SK-N-MC (cell line): Measurements from ENCODE around the gene NEK6.

Experiments
- EZH2 ChIP-seq: fragments of 200-600 bp; sonication (generic); IDR thresholded peaks from one replicate; pipeline ENCODE4 v1.6.1; 2017; ENCODE audit warnings: antibody characterized with exemption
- POLR2AphosphoS5 ChIP-seq: IDR thresholded peaks from 2 replicates; pipeline ENCODE4 v1.6.1; 2012; ENCODE audit warnings: mild to moderate bottlenecking, low read depth, low read length, borderline replicate concordance

- TF ChIP-seq POLR2AphosphoS5 (no peak), EZH2 (no peak)
Observed at GRCh38 chr9:124348831-124349230, 91.1 kb downstream of the NEK6 start.
